ENCODE measurements around the gene PRKN. TPM values are rescaled to one million over a fixed set of nuclear protein-coding genes. Genes with fewer than 3 reads are reported as not detected.

Gene PRKN
- total RNA-seq, 1 experiment from 2014 or later: 0.46 TPM

DNA sequence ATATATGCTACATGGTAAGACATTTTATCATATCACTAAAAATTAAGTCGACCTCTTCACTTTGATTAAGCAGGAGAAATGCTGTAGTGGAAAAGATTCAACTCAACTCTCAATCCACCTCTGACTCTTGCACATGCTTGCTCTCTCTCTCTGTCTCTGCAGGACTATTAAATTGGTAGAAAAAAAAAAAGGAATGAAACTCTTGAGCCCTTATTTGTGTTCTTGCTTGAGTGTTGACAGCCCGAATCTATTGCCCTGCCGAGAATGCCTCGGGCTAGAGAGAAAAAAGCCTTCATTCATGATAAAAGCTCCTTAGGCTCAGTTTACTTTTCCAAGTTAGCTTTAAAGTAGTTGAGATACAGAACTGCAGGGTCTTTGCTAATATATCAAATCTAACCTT is 722.2 kb downstream of the PRKN start:
- POLR2A ChIA-PET: no interaction called here
- no peaks in the 10 kb centered on the region for H3K36me3 ChIP-seq (ENCODE audit: control insufficient read depth, insufficient read depth, low read length)
- no peaks in the 10 kb centered on the region for H3K4me1 ChIP-seq (ENCODE audit: control insufficient read depth, insufficient read depth, low read length)
- intact Hi-C loops (cut with micrococcal nuclease; ENCODE audit: unreplicated experiment) (no loop called here), in situ Hi-C loops (cut with HindIII; ENCODE audit: low pct_unique_long_range_greater_than_20kb, low sequenced_read_pairs) (no loop called here)
- H3K4me3 ChIP-seq (ENCODE audit: low read depth in 2 of 2, low read length in 2 of 2): no peak overlapping the region
- CTCF ChIA-PET: no interaction called here
- no peaks in the 10 kb centered on the region for H3K9me3 ChIP-seq (ENCODE audit: control insufficient read depth, insufficient read depth, low read depth, low read length)
- no TSS peak for BruUV-seq (replicated peaks)
- TF ChIP-seq, protein P1, sequence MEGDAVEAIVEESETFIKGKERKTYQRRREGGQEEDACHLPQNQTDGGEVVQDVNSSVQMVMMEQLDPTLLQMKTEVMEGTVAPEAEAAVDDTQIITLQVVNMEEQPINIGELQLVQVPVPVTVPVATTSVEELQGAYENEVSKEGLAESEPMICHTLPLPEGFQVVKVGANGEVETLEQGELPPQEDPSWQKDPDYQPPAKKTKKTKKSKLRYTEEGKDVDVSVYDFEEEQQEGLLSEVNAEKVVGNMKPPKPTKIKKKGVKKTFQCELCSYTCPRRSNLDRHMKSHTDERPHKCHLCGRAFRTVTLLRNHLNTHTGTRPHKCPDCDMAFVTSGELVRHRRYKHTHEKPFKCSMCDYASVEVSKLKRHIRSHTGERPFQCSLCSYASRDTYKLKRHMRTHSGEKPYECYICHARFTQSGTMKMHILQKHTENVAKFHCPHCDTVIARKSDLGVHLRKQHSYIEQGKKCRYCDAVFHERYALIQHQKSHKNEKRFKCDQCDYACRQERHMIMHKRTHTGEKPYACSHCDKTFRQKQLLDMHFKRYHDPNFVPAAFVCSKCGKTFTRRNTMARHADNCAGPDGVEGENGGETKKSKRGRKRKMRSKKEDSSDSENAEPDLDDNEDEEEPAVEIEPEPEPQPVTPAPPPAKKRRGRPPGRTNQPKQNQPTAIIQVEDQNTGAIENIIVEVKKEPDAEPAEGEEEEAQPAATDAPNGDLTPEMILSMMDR (IDR thresholded peaks at IDR 0.05): no peak
- no peak for TF ChIP-seq SIN3A (IDR thresholded peaks at IDR 0.05; ENCODE audit: borderline replicate concordance, insufficient read depth, low read depth, low read length)
- no peak for TF ChIP-seq REST (IDR thresholded peaks at IDR 0.05; ENCODE audit: insufficient read depth in 1 of 2, low read depth in 2 of 2, low read length in 1 of 2)
- no peaks in the 10 kb centered on the region for H3K27me3 ChIP-seq (ENCODE audit: control insufficient read depth, insufficient read depth, low read length)
- DNase-seq (ENCODE audit: low read depth, low spot score) (no peak), ATAC-seq (no peak)
- no peak overlapping the region for H3K27ac ChIP-seq (ENCODE audit: low read length)

- TF ChIP-seq POLR2AphosphoS5 (IDR thresholded peaks at IDR 0.05; ENCODE audit: low read depth, low read length) (no peak), TCF7L2 (IDR thresholded peaks at IDR 0.05; ENCODE audit: low read depth, low read length) (no peak), SIN3A (IDR thresholded peaks at IDR 0.05; ENCODE audit: borderline replicate concordance, insufficient read depth, low read depth, low read length) (no peak), REST (IDR thresholded peaks at IDR 0.05; ENCODE audit: insufficient read depth in 1 of 2, low read depth in 2 of 2, low read length in 1 of 2) (no peak)
- TF ChIP-seq, protein P1 (IDR thresholded peaks at IDR 0.05): no peak
- POLR2A ChIA-PET: no interaction called here
- no peaks in the 10 kb centered on the region for H3K9me3 ChIP-seq (ENCODE audit: control insufficient read depth, insufficient read depth, low read depth, low read length)
- no peak for DNase-seq (ENCODE audit: low read depth, low spot score)
- no peaks in the 10 kb centered on the region for H3K36me3 ChIP-seq (ENCODE audit: control insufficient read depth, insufficient read depth, low read length)
- no peaks in the 10 kb centered on the region for H3K27me3 ChIP-seq (ENCODE audit: control insufficient read depth, insufficient read depth, low read length)
- ATAC-seq: no peak
- BruUV-seq (replicated peaks): no TSS peak
- H3K4me1 ChIP-seq (ENCODE audit: control insufficient read depth, insufficient read depth, low read length): no peaks in the 10 kb centered on the region
- H3K27ac ChIP-seq (ENCODE audit: low read length): no peak overlapping the region
- in situ Hi-C loops (cut with HindIII; ENCODE audit: low pct_unique_long_range_greater_than_20kb, low sequenced_read_pairs): no loop called here
- intact Hi-C loops (cut with micrococcal nuclease; ENCODE audit: unreplicated experiment): no loop called here
- no peak overlapping the region for H3K4me3 ChIP-seq (ENCODE audit: low read depth in 2 of 2, low read length in 2 of 2)
- CTCF ChIA-PET: no interaction called here
These were observed 730.8 kb downstream of the PRKN start for GRCh38 chr6:161996783-161997182.
